ENCODE results near the gene SSC5D.

GRCh38 chr19:55454787-55455243, 33.4 kb upstream of the SSC5D start:
- TF ChIP-seq POLR2A (IDR thresholded peaks at IDR 0.05; ENCODE audit: low read length) (no peak), GATA1 (IDR thresholded peaks at IDR 0.05; ENCODE audit: low read depth, low read length) (no peak)

Measured in erythroblast (primary cell).